Nephron progenitor cell (in vitro differentiated cells): ENCODE data around the gene CCDC192.

Experiments used
- DNase-seq: peaks from one replicate; pipeline ENCODE4 v3.0.0; 2021
- H3K27ac Mint-ChIP-seq: 2 replicates; pipeline ENCODE4 v1.8.0; 2021; ENCODE audit warnings: mild to moderate bottlenecking, moderate library complexity, mixed read lengths
- H3K27me3 Mint-ChIP-seq: 2 replicates; pipeline ENCODE4 v1.8.0; 2021; ENCODE audit warnings: mild to moderate bottlenecking, low read depth, mixed read lengths; ENCODE audit not compliant: poor library complexity
- H3K36me3 Mint-ChIP-seq: 2 replicates; pipeline ENCODE4 v1.8.0; 2021; ENCODE audit warnings: low read depth, mixed read lengths
- H3K4me1 Mint-ChIP-seq: 2 replicates; pipeline ENCODE4 v1.8.0; 2021; ENCODE audit warnings: mixed read lengths
- H3K4me3 Mint-ChIP-seq: 2 replicates; pipeline ENCODE4 v1.8.0; 2021; ENCODE audit warnings: mild to moderate bottlenecking, moderate library complexity, mixed read lengths
- H3K9me3 Mint-ChIP-seq: 2 replicates; pipeline ENCODE4 v1.8.0; 2021; ENCODE audit warnings: mild to moderate bottlenecking, moderate library complexity, mixed read lengths
- CTCF ChIP-seq: fragments of 200-600 bp; sonication (generic); IDR thresholded peaks from 2 replicates; pipeline ENCODE4 v1.5.0; 2021; ENCODE audit warnings: antibody characterized with exemption

The CCDC192 gene, protein sequence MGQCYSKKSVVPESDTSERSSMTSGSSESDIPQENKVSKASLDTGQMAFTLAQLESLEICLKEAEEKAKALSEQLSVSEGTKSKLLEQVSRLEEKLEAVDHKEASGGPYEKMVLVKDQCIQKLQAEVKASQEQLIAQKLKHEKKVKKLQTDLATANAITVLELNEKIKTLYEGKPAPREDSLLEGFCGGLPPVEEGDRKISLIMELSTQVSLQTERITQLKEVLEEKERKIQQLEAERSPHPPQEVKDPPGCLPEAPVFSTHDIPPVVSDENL

DNA sequence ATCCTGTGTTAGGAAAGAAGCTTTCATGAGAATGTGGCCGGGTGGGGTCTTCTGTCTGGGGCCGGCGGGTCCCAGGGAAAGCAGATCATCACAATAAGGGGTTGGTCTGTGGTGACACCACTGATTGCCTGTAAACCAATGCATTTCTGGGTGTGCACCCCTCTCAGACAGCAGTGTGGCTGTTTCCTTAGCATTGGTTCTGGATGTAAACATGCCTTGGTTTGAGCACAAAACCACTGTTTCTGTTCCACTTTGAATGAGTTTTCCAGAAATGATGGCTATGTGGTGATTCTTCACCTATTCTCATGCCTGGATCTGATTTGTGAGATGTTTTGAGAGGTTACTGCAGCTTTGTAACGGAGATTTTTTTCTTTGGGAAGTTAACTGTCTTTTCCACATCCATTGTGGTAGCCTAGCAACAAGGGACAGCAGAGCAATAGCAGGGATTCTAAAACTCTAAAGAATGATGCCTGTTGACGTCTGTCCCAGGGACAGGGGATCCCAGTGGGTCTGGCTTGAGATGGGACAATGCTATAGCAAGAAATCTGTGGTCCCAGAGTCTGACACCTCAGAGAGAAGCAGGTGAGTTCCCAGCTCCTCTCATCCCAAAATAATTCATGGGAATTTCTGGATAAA lies at the start of gene CCDC192:
CCDC192 (plus strand) TSS at position 466 of the 636 bp plus-strand sequence; CDS start at position 521, 55 bp downstream.
- Mint-ChIP-seq H3K4me3 (no peak within 1 kb of the TSS), H3K4me1 (peaks cover 61% of the 10 kb centered on the region), H3K27me3 (peaks cover 6% of the 10 kb centered on the region), H3K27ac (peak within 1 kb of the TSS; percentile 24), H3K9me3 (no peaks in the 10 kb centered on the region), H3K36me3 (no peaks in the 10 kb centered on the region)
- no peak for TF ChIP-seq CTCF
- DNase-seq: no peak

DNA sequence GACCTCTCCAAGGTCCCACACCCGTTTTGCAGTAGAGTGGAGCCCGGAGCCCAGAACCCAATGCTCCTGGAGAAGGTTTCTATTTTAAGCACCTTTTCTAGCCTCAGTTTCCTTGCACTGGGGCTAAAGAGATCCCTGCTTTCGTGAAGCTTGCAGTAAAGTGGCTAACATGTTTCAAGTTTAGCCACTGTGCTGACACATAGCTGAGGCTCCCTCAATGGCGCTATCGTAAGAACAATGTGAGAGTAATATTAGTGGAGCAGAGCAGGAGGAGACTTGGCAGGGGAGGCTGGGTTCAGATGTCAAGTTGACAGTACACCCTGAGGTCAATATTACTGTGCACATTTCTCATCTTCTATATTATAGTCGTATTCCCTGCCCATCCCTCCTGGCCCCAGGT lies 46.4 kb upstream of the CCDC192 start:
- peaks cover 4% of the 10 kb centered on the region for H3K27me3 Mint-ChIP-seq
- H3K9me3 Mint-ChIP-seq: no peaks in the 10 kb centered on the region

DNA sequence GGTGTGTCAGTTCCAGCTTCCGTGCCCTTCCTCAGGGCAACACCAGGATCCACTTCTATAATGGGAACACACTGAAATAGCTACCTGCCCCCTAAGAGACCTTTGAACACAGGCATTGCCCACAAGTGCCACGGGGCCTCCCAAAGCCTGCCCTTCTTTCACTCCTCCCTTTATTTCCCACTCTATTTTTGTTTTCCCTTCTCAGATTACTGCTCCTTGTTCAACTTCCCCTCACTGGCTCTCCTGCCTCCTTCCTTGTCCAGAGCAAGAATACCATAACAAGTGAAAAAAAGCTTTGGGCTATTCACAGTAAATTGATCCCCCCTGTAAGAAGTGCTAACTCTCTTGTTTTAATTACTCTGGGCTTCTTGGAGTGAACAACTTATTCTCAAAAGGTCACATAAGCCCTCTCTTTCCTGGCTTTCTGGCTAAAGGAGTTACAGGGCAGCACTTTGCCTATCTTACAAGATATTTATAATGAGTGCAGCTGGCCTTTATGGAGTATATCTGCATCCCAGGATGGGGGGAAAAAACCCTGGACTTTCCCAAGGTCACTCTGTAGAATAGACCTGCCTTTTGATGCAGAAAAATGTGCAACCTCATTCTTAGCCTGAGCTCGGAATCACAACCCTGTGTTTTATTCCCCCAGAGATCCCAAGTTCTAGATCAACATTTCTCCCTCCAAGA lies 43.0 kb upstream of the CCDC192 start:
- no peak for TF ChIP-seq CTCF
- Mint-ChIP-seq H3K27ac (peak overlapping the region; percentile 98), H3K36me3 (peaks cover 7% of the 10 kb centered on the region), H3K27me3 (no peaks in the 10 kb centered on the region), H3K9me3 (peaks cover 10% of the 10 kb centered on the region), H3K4me3 (peak overlapping the region; percentile 19), H3K4me1 (peaks cover 73% of the 10 kb centered on the region)
- DNase-seq: no peak

More for the DNA sequence above, 46.4 kb upstream of the CCDC192 start:
- H3K36me3 Mint-ChIP-seq: peaks cover 3% of the 10 kb centered on the region
- H3K4me3 Mint-ChIP-seq: peak overlapping the region; percentile 37
- TF ChIP-seq CTCF: no peak
- DNase-seq: no peak
- peaks cover 67% of the 10 kb centered on the region for H3K4me1 Mint-ChIP-seq
- H3K27ac Mint-ChIP-seq: peak overlapping the region; percentile 11

DNA sequence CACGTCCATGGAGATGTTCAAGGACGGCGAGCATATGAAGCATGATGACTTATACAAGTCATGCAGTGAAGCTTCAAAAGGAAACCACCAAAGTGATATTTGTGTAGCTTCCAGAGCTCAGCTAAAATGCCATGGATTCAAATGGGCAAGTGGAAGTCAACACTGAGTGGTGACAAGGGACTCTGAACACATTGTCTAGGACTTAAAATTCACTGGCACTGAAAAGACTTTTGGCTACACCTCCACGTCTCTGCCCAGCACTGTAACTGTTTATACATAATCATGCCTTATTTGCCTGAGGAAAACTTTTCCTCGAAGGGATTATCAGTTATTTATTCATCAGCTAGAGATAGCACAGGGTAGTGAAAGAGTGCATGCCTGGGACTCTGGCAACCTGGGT lies 39.1 kb upstream of the CCDC192 start:
- H3K36me3 Mint-ChIP-seq: peaks cover 7% of the 10 kb centered on the region
- no peak for DNase-seq
- no peak overlapping the region for H3K27ac Mint-ChIP-seq
- H3K9me3 Mint-ChIP-seq: peaks cover 10% of the 10 kb centered on the region
- TF ChIP-seq CTCF: no peak
- no peaks in the 10 kb centered on the region for H3K27me3 Mint-ChIP-seq
- no peak overlapping the region for H3K4me3 Mint-ChIP-seq
- peaks cover 50% of the 10 kb centered on the region for H3K4me1 Mint-ChIP-seq

GRCh38 chr5:127665641-127666040 lies 37.5 kb upstream of the CCDC192 start:
- H3K4me3 Mint-ChIP-seq: no peak overlapping the region
- no peaks in the 10 kb centered on the region for H3K27me3 Mint-ChIP-seq
- H3K36me3 Mint-ChIP-seq: peaks cover 7% of the 10 kb centered on the region
- no peak overlapping the region for H3K27ac Mint-ChIP-seq
- TF ChIP-seq CTCF: no peak
- H3K4me1 Mint-ChIP-seq: peaks cover 35% of the 10 kb centered on the region
- H3K9me3 Mint-ChIP-seq: peaks cover 10% of the 10 kb centered on the region
- DNase-seq: no peak
